AG09319 (cell line): ENCODE results near the gene METTL26.

Experiments
- DNase-seq: peaks from one replicate; pipeline ENCODE4 v3.0.0-alpha.2; 2010; ENCODE audit warnings: low read depth; ENCODE audit errors: extremely low read depth
- CTCF ChIP-seq: IDR thresholded peaks from 2 replicates; pipeline ENCODE4 v1.5.1; 2011; ENCODE audit warnings: low read depth, mild to moderate bottlenecking, inconsistent platforms, low read length, moderate library complexity

The METTL26 gene

GRCh38 chr16:595094-595528 is 41.0 kb downstream of the METTL26 start:
- TF ChIP-seq CTCF = no peak
- DNase-seq = no peak

GRCh38 chr16:593807-594206 is 42.3 kb downstream of the METTL26 start:
- DNase-seq = no peak
- no peak for TF ChIP-seq CTCF

DNA sequence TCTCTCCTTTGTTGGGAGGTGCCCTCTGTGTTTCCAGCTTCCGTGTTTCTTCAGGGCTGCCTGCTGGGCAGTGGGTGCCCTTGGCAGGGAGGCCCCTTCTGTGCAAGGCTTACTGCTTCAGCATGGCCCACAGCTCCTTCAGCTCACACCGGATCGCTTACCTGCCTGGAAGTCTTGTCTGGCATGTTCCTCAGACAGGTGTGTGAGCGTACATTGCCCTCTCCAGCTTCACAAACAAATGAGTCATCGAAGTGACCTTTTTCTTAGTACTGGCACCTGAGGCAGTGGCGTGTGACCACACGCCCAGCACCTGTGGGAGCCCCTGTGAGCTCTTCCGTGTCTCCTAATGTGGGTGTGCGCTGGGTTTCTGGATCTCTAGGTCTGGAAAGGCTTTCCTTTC is 42.7 kb downstream of the METTL26 start:
- no peak for TF ChIP-seq CTCF
- DNase-seq = no peak

DNA sequence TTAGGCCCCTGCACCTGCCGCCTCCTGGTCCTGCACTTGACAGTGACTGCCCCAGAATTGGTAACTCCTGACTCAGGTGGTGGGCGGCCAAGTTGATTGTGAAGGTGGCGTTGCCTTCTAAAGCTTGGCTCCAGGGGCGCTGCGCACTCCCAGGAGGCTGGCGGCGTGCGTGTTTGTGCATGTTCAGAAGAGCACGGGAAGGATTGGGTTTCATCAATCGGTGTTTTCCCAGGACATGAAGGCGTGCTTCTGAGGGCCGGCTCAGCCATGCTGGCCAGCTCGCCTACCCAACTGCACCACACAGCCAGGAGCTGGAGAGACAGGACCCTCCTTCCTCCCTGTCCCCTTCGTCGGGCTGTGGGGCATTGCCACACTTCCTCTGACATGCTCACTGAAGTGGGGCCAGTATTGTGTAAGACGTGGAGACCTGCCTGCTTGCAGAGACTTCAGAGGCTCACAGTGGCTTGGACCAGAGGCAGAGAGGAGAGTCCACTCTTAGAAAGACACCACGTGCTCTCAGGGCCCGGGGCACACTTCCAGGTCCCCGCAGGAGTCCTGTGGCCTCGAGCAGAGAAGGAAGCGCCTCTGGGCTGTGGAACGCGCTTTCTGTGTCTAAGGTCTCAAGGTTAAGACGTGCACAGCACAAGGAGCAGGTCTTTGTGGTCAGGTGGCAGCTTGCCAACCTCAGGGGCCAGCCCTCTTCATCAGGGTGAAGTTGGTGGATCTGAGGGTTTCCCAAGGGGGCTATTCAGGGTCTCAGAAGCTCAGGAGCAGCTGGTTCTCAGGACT is 43.4 kb downstream of the METTL26 start:
- no peak for DNase-seq
- no peak for TF ChIP-seq CTCF

- TF ChIP-seq CTCF = no peak
- no peak for DNase-seq
These were observed 44.1 kb downstream of the METTL26 start for GRCh38 chr16:591892-592517.

DNA sequence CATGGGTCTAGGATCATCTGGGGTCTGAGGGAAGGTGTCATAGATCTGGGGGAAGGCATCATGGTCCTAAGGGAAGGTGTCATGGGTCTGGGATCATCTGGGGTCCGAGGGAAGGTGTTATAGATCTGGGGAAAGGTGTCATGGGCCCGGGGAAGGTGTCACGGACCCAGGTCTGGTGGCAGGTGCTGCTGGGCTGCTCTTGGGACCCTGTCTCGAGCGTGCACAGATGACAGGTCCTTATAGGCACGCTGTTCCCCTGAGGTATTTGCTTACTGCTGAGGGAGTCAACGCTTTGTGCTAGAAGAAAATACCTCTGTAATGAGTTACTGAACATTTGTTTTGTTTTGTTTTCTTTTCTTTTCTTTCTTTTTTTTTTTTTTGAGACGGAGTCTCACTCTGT is 44.9 kb downstream of the METTL26 start:
- DNase-seq = no peak
- TF ChIP-seq CTCF = no peak

DNA sequence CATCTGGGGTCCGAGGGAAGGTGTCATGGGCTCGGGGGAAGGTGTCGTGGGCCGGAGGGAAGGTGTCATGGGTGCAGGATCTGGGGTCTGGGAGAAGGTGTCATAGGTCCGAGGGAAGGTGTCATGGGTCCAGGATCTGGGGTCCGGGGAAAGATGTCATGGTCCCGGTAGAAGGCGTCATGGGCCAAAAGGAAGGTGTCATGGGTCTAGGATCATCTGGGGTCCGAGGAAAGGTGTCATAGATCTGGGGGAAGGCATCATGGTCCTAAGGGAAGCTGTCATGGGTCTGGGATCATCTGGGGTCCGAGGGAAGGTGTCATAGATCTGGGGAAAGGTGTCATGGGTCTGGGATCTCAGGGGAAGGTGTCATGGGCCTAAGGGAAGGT is 45.3 kb downstream of the METTL26 start:
- no peak for TF ChIP-seq CTCF
- no peak for DNase-seq
